Tibial nerve (tissue), 4 donors: ENCODE measurements around the gene PRKAG2.

ENCODE experiments used
- EP300 ChIP-seq, 2 donors: sonication (generic); formaldehyde crosslinking; IDR thresholded peaks; one replicate each; pipeline ENCODE4 v1.6.1; 2017; ENCODE audit warnings: antibody characterized with exemption in 2 of 2, mild to moderate bottlenecking in 1 of 2
- POLR2A ChIP-seq, 2 donors: fragments of 450-650 bp; IDR thresholded peaks; one replicate each; pipeline ENCODE4 v1.6.1; 2017; ENCODE audit warnings: antibody characterized with exemption in 2 of 2, mild to moderate bottlenecking in 2 of 2, moderate library complexity in 2 of 2
- TF ChIP-seq, protein P1 (sequence below), 5 experiments: fragments of 200-600 bp in 3 of 5; fragments of 450-650 bp in 2 of 5; sonication (generic) in 3 of 5; IDR thresholded peaks; one replicate each; pipeline ENCODE4 v1.5.1; 2016 to 2019; ENCODE audit warnings: antibody characterized with exemption in 5 of 5, mild to moderate bottlenecking in 3 of 5, moderate library complexity in 2 of 5

DNA sequence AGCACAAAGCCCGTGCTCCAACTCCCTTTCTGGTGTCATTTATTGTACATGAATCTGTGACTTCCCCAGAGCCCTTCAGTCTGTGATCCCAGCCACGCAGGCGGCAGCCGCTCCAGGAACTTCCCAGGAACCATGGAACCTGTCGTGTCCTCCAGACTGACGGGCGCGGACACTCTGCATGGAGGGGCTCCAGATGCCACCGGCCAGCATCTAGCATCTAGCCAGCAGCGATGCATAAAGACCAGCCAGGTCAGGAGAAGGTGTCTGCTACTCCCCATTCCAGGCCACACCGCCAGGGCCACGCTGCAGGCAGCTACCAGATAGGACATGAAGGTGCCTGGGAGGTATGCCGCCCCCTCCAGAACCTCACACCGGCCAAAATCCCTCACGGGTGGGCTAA lies 77.4 kb downstream of the PRKAG2 start:
- TF ChIP-seq, protein P1, sequence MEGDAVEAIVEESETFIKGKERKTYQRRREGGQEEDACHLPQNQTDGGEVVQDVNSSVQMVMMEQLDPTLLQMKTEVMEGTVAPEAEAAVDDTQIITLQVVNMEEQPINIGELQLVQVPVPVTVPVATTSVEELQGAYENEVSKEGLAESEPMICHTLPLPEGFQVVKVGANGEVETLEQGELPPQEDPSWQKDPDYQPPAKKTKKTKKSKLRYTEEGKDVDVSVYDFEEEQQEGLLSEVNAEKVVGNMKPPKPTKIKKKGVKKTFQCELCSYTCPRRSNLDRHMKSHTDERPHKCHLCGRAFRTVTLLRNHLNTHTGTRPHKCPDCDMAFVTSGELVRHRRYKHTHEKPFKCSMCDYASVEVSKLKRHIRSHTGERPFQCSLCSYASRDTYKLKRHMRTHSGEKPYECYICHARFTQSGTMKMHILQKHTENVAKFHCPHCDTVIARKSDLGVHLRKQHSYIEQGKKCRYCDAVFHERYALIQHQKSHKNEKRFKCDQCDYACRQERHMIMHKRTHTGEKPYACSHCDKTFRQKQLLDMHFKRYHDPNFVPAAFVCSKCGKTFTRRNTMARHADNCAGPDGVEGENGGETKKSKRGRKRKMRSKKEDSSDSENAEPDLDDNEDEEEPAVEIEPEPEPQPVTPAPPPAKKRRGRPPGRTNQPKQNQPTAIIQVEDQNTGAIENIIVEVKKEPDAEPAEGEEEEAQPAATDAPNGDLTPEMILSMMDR (IDR thresholded peaks at IDR 0.05): no peak
- TF ChIP-seq EP300 (IDR thresholded peaks at IDR 0.05) (no peak), POLR2A (IDR thresholded peaks at IDR 0.05) (no peak)
